ENCODE measurements around the gene PBX1.

DNA sequence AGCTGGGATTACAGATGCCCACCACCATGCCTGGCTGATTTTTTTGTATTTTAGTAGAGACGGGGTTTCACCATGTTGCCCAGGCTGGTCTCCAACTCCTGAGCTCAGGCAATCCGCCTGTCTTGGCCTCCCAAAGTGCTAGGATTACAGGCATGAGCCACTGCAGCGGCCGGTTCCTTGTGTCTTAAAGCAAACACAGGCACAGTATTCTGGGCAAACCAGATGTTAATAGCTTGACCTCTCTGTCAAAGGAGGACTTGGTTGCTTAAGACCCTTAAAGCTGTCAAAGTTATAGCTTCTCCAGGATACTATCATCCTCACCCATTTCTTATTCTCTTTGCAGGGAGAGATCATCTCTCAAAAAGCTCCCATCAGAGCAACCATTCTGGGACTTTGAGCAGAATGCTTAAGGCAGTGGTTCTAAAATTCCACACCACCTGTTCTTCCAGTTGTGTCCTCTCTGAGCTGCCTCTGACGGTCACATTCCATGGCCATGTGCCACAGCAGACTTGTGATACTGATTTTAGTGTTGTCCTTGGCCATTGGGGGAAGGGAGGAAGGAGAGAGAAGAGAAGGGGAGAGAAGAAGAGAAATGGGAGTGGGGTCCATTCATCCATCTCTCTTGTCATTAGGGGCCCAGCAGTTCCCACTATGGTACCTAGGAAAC is 81.8 kb downstream of the PBX1 start:
- TF ChIP-seq, protein P1, sequence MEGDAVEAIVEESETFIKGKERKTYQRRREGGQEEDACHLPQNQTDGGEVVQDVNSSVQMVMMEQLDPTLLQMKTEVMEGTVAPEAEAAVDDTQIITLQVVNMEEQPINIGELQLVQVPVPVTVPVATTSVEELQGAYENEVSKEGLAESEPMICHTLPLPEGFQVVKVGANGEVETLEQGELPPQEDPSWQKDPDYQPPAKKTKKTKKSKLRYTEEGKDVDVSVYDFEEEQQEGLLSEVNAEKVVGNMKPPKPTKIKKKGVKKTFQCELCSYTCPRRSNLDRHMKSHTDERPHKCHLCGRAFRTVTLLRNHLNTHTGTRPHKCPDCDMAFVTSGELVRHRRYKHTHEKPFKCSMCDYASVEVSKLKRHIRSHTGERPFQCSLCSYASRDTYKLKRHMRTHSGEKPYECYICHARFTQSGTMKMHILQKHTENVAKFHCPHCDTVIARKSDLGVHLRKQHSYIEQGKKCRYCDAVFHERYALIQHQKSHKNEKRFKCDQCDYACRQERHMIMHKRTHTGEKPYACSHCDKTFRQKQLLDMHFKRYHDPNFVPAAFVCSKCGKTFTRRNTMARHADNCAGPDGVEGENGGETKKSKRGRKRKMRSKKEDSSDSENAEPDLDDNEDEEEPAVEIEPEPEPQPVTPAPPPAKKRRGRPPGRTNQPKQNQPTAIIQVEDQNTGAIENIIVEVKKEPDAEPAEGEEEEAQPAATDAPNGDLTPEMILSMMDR (conservative IDR thresholded peaks at IDR 0.05; ENCODE audit: low read depth in 2 of 2), result no peak
- TF ChIP-seq, protein P2, sequence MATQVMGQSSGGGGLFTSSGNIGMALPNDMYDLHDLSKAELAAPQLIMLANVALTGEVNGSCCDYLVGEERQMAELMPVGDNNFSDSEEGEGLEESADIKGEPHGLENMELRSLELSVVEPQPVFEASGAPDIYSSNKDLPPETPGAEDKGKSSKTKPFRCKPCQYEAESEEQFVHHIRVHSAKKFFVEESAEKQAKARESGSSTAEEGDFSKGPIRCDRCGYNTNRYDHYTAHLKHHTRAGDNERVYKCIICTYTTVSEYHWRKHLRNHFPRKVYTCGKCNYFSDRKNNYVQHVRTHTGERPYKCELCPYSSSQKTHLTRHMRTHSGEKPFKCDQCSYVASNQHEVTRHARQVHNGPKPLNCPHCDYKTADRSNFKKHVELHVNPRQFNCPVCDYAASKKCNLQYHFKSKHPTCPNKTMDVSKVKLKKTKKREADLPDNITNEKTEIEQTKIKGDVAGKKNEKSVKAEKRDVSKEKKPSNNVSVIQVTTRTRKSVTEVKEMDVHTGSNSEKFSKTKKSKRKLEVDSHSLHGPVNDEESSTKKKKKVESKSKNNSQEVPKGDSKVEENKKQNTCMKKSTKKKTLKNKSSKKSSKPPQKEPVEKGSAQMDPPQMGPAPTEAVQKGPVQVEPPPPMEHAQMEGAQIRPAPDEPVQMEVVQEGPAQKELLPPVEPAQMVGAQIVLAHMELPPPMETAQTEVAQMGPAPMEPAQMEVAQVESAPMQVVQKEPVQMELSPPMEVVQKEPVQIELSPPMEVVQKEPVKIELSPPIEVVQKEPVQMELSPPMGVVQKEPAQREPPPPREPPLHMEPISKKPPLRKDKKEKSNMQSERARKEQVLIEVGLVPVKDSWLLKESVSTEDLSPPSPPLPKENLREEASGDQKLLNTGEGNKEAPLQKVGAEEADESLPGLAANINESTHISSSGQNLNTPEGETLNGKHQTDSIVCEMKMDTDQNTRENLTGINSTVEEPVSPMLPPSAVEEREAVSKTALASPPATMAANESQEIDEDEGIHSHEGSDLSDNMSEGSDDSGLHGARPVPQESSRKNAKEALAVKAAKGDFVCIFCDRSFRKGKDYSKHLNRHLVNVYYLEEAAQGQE (IDR thresholded peaks at IDR 0.05; ENCODE audit: unreplicated experiment), result no peak
- TF ChIP-seq POLR2AphosphoS5 (IDR thresholded peaks at IDR 0.05; ENCODE audit: low read depth) (no peak), EZH2phosphoT487 (IDR thresholded peaks at IDR 0.05; ENCODE audit: unreplicated experiment) (no peak), JUNB (IDR thresholded peaks at IDR 0.05; ENCODE audit: unreplicated experiment) (no peak), EZH2 (IDR thresholded peaks at IDR 0.05; ENCODE audit: low read depth, unreplicated experiment) (no peak), CREB1 (CRISPR knock-in tag; IDR thresholded peaks at IDR 0.05; ENCODE audit: low read depth) (no peak), NANOG (IDR thresholded peaks at IDR 0.05; ENCODE audit: borderline replicate concordance) (no peak), ZNF331 (CRISPR knock-in tag; IDR thresholded peaks at IDR 0.05; ENCODE audit: low read depth) (no peak), STAT1 (IDR thresholded peaks at IDR 0.05; ENCODE audit: unreplicated experiment) (no peak)
- TF ChIP-seq, protein P3, sequence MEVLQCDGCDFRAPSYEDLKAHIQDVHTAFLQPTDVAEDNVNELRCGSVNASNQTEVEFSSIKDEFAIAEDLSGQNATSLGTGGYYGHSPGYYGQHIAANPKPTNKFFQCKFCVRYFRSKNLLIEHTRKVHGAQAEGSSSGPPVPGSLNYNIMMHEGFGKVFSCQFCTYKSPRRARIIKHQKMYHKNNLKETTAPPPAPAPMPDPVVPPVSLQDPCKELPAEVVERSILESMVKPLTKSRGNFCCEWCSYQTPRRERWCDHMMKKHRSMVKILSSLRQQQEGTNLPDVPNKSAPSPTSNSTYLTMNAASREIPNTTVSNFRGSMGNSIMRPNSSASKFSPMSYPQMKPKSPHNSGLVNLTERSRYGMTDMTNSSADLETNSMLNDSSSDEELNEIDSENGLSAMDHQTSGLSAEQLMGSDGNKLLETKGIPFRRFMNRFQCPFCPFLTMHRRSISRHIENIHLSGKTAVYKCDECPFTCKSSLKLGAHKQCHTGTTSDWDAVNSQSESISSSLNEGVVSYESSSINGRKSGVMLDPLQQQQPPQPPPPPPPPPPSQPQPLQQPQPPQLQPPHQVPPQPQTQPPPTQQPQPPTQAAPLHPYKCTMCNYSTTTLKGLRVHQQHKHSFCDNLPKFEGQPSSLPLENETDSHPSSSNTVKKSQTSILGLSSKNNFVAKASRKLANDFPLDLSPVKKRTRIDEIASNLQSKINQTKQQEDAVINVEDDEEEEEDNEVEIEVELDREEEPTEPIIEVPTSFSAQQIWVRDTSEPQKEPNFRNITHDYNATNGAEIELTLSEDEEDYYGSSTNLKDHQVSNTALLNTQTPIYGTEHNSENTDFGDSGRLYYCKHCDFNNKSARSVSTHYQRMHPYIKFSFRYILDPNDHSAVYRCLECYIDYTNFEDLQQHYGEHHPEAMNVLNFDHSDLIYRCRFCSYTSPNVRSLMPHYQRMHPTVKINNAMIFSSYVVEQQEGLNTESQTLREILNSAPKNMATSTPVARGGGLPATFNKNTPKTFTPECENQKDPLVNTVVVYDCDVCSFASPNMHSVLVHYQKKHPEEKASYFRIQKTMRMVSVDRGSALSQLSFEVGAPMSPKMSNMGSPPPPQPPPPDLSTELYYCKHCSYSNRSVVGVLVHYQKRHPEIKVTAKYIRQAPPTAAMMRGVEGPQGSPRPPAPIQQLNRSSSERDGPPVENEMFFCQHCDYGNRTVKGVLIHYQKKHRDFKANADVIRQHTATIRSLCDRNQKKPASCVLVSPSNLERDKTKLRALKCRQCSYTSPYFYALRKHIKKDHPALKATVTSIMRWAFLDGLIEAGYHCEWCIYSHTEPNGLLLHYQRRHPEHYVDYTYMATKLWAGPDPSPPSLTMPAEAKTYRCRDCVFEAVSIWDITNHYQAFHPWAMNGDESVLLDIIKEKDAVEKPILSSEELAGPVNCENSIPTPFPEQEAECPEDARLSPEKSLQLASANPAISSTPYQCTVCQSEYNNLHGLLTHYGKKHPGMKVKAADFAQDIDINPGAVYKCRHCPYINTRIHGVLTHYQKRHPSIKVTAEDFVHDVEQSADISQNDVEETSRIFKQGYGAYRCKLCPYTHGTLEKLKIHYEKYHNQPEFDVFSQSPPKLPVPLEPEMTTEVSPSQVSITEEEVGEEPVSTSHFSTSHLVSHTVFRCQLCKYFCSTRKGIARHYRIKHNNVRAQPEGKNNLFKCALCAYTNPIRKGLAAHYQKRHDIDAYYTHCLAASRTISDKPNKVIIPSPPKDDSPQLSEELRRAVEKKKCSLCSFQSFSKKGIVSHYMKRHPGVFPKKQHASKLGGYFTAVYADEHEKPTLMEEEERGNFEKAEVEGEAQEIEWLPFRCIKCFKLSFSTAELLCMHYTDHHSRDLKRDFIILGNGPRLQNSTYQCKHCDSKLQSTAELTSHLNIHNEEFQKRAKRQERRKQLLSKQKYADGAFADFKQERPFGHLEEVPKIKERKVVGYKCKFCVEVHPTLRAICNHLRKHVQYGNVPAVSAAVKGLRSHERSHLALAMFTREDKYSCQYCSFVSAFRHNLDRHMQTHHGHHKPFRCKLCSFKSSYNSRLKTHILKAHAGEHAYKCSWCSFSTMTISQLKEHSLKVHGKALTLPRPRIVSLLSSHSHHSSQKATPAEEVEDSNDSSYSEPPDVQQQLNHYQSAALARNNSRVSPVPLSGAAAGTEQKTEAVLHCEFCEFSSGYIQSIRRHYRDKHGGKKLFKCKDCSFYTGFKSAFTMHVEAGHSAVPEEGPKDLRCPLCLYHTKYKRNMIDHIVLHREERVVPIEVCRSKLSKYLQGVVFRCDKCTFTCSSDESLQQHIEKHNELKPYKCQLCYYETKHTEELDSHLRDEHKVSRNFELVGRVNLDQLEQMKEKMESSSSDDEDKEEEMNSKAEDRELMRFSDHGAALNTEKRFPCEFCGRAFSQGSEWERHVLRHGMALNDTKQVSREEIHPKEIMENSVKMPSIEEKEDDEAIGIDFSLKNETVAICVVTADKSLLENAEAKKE (CRISPR knock-in tag; IDR thresholded peaks at IDR 0.05), result no peak
- TF ChIP-seq, protein P4, sequence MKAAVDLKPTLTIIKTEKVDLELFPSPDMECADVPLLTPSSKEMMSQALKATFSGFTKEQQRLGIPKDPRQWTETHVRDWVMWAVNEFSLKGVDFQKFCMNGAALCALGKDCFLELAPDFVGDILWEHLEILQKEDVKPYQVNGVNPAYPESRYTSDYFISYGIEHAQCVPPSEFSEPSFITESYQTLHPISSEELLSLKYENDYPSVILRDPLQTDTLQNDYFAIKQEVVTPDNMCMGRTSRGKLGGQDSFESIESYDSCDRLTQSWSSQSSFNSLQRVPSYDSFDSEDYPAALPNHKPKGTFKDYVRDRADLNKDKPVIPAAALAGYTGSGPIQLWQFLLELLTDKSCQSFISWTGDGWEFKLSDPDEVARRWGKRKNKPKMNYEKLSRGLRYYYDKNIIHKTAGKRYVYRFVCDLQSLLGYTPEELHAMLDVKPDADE (IDR thresholded peaks at IDR 0.05), result no peak

All from GM23338 (cell line).